Neural progenitor cell (in vitro differentiated cells): ENCODE measurements around the gene SLC4A2.

Source experiments
- CTCF ChIP-seq: fragments of 200-600 bp; sonication (generic); IDR thresholded peaks from 2 replicates; pipeline ENCODE4 v1.5.1; 2017; ENCODE audit warnings: antibody characterized with exemption, mild to moderate bottlenecking
- EZH2 ChIP-seq: fragments of 200-600 bp; sonication (generic); IDR thresholded peaks from 2 replicates; pipeline ENCODE4 v1.6.1; 2017; ENCODE audit warnings: antibody characterized with exemption, mild to moderate bottlenecking, moderate library complexity

- TF ChIP-seq CTCF (no peak), EZH2 (no peak)
These were observed 20.7 kb downstream of the SLC4A2 start for GRCh38 chr7:151080067-151080521.
